Smooth muscle cell of trachea (primary cell): ENCODE results near the gene ZNF836. TPM values are rescaled to one million over a fixed set of nuclear protein-coding genes. Genes with fewer than 3 reads are reported as not detected.

Experiments
- total RNA-seq: library from RNA; depleted of rRNA; stranded (reverse); fragments of >200 nt; gene quantifications from 2 replicates; pipeline ENCODE4 v1.2.1, GENCODE V29; 2014

The ZNF836 gene
- 8.7 and 10.8 TPM in 2 replicates for total RNA-seq

DNA sequence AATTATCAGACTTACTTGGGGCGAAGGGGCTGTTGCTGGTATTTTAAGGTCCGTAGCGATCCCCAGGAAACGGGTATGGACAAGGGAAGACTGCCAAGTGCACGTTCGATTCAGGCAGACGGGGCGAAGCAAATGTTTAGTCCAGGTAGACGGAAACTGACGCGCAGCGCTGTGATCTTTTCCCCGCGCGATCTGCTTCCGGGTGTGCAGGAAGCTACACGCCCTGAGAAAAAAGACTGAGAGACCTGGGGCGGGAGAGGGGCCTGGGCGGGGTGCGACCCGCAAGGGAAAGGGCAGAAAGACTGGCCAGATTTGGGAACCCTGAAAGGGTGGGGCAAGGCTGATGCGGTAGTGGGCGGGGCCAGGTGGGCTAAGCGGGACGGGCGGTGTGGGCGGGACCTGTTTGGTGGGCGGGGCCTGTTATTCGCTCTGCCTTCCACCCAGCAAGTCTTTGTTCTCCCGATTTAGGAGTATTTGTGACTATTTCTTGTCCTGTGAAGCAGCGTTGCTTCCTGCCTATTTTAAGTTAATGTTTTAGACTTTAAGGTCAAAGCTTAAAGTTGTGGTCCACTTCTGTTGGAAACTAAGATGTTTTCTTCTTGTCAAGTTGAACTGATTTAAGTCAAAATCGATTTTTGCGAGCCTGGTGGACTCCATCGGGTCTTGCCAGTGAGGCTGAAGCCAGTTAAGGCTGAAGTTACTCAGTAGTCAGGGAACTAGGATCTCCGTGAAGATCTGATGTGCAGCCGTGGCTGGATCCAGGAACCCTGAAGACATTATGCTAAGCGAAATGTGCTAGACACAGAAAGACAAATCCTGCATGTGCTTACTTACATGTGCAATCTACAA is at the start of gene ZNF836:
Gene ZNF836, minus strand, starts transcription at position 301 of the 849 bp plus-strand sequence. CDS start 3,549 bp downstream, outside the sequence.

DNA sequence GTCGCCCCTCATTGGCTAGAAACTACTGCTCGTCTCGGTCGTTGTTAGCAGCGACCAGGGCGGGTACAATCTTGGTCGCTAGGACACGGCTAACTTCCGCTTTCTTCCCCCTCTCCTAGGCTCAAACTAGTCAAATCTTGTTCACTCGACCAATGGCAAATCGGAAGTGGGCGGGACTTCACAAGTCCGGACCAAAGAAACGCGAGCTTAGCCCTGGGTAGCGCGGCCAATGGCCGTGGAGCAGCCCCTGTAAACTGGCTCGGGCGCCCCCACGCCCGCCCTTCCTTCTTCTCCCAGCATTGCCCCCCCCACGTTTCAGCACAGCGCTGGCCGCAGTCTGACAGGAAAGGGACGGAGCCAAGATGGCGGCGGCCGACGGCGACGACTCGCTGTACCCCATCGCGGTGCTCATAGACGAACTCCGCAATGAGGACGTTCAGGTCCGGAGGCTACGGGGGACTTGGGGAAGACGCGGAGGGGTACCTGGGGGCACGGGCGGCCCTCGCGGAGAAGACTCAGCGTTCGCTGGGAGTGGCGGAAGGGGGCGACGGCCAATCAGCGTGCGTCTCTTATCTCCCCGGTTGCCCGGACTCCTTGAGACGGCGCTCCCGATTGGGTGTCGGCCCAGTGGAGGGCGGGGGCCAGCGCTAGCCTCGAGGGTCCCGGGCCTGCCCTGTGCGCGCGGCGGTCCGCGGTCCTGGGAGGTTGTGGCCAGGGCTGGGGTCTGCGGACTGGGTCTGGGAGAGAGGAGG is 18.5 kb upstream of the ZNF836 start, which contains the start of gene PPP2R1A:
Gene PPP2R1A, plus strand, starts transcription at position 318 of the 752 bp plus-strand sequence. Its CDS starts 45 bp downstream, at position 363.

DNA sequence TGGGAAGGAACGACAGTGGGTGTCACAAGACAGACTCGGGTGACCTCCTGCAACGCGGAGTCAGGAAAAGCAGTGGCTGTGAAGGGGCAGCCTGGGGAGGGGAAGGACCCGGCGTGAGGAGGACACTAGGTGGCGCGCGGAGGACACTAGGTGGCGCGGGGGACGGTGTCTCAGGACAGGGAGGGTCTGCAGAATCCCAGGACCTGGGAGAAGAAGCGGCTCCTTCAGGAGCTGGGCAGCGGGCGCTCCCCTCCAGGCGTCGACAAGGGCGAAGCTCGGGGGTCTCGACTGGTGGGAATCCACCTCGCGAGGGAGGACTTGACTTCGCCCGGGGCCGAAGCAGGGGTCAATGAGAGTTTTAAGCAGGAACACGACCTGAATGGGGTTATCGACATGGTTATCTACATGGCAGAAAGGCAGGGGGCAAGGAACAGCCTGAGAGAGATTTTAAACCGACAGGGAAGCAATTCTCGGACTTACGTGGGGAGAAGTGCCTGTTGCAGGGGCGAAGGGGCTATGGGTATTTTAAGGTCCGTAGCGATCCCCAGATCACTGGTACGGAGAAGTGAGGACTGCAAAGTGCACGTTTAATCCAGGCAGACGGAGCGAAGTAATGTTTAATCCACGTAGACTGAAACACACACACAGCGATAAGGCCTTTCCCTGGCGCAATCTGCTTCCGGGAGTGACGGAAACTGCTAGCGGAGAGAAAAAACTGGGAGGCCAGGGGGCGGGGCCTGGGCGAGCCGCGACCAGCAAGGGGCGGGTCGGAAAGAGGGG is 32.0 kb downstream of the ZNF836 start, which contains the start of gene ZNF616:
Gene ZNF616, minus strand, starts transcription at position 687 of the 780 bp plus-strand sequence. CDS start 9,426 bp downstream, outside the sequence.

Other genes with a start within 250 kb of the ZNF836 start
- 5.5 and 8.8 TPM in 2 replicates for gene ZNF613, start 244.1 kb downstream of the ZNF836 start, total RNA-seq
- 12.2 and 17.0 TPM in 2 replicates for gene ZNF350, start 184.8 kb downstream of the ZNF836 start, total RNA-seq
- gene ZNF615, start 163.4 kb downstream of the ZNF836 start, total RNA-seq = 9.4 and 15.6 TPM in 2 replicates
- 7.4 and 8.6 TPM in 2 replicates for gene ZNF614, start 143.2 kb downstream of the ZNF836 start, total RNA-seq
- gene ZNF432, start 122.8 kb downstream of the ZNF836 start, total RNA-seq = 8.9 and 13.8 TPM in 2 replicates
- 23.5 and 26.9 TPM in 2 replicates for gene ZNF841, start 75.9 kb downstream of the ZNF836 start, total RNA-seq
- 12.9 and 14.1 TPM in 2 replicates for gene ZNF616, start 31.7 kb downstream of the ZNF836 start, total RNA-seq
- gene PPP2R1A, start 18.4 kb upstream of the ZNF836 start, total RNA-seq = 256 and 283 TPM in 2 replicates
- gene ZNF766, start 98.0 kb upstream of the ZNF836 start, total RNA-seq = 13.2 and 15.3 TPM in 2 replicates
- gene ZNF480, start 125.5 kb upstream of the ZNF836 start, total RNA-seq = 5.5 and 6.5 TPM in 2 replicates
- gene ZNF610, start 164.6 kb upstream of the ZNF836 start, total RNA-seq = 2.9 and 4.3 TPM in 2 replicates
- 21.8 and 28.2 TPM in 2 replicates for gene ZNF880, start 198.3 kb upstream of the ZNF836 start, total RNA-seq
- 30.4 and 38.3 TPM in 2 replicates for gene ZNF528, start 226.2 kb upstream of the ZNF836 start, total RNA-seq